Left lobe of liver (tissue), 2 donors: ENCODE results near the gene PSMB7. TPM values are rescaled to one million over a fixed set of nuclear protein-coding genes. Genes with fewer than 3 reads are reported as not detected.

Experiments
- ATAC-seq: fragments of 200-7000 bp; cut with Tn5 transposase; one replicate; pipeline ENCODE4 v1.9.1; 2020; ENCODE audit warnings: mild to moderate bottlenecking, moderate library complexity
- DNase-seq: peaks from one replicate; pipeline ENCODE4 v3.0.0-alpha.2; 2020; ENCODE audit warnings: low spot score
- total RNA-seq: library from RNA; stranded (reverse); gene quantifications from one replicate; pipeline ENCODE4 v1.2.1, GENCODE V29; 2021
- donor health status: DM: no; HTN: no; CAD: no; lungs with moderate emphysema.
- donor health status: DM: no; HTN: yes; CAD: no.

PSMB7 gene
- total RNA-seq, 1 donor from 2014 or later, result 86.0 TPM

GRCh38 chr9:124332361-124333202 lies 82.7 kb downstream of the PSMB7 start:
- DNase-seq (no peak), ATAC-seq (no peak)

DNA sequence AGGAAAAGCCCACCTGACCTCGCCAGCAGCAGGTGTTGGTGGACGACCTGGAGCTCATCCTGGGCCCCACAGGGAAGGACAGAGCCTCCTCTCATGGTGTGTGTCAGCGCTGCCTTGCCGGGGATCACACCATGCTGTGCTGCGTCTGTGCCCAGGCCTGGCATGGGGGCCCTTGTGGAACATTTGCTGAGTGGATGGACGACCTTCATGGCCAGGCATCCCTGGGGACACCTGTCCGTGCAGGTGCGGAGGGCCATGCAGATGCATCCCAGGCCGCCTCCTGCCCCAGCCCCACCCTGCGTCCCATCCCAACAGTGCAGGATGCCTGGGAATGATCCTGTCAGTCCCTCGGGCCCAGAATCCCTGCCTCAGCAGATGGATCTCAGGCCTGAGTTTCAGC lies 83.7 kb downstream of the PSMB7 start:
- no peak for ATAC-seq

DNA sequence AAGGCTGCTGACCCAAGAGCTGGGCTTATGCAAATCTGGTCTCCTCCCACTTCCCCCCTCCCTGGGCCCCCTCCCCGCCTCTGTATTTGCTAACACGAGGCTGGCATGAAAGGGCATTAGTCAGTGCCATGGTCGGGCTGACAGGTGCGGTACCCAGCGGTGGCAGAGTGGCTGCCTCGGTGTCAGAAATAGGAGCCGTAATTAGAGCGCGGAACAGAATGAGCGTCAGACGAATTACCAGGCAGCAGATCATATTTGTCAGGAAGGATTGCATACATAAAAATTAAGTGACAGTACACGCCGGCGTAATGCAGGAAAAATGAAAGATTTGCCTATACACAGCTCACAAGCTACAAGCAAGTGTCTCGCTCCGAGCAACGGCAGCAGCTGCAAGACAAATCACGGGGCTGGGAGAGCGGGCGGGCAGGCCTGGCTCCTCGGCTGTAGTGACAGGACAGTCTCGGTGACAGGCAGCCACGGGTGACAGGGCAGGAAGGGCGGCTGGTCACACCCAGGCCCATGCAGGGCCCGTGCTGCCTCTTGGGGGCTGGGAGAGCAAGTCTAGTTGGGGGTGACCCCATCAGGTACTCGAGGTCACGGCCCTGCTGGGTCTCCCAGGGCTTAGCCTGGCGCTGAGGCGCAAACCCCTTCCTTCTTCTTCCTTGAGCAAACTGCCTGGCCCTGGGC lies 85.1 kb downstream of the PSMB7 start:
- ATAC-seq (no peak), DNase-seq (no peak)

More for the DNA sequence above, 83.7 kb downstream of the PSMB7 start:
- DNase-seq, result no peak

DNA sequence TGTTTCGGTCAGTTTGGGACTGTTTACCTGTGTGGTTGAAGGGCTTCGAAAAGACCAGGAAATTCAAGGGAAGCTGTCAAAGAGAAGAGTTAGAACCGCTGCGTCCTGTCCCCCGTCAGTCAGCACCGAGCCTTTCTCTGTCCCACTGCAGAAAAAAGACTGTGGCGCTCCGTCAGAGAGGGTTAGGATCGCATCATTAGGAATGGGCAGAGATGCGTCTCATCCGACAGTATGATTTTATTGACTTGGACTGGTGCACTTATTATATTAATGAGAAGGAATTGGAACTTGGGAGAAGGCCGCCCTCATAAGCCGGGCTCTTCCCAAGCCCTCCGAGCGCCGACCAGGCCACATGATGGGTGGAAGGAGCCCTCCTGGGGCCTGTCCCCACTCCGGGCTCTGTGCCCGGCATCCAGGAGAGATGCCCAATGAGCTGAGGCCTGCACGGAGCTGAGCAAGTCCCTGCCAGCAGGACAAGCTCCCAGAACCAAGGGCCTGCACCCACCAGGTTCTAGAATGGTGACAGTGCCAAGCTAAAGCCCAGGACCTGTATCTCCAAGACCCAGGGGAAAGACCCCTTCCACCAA lies 85.9 kb downstream of the PSMB7 start:
- no peak for ATAC-seq
- DNase-seq, result no peak

DNA sequence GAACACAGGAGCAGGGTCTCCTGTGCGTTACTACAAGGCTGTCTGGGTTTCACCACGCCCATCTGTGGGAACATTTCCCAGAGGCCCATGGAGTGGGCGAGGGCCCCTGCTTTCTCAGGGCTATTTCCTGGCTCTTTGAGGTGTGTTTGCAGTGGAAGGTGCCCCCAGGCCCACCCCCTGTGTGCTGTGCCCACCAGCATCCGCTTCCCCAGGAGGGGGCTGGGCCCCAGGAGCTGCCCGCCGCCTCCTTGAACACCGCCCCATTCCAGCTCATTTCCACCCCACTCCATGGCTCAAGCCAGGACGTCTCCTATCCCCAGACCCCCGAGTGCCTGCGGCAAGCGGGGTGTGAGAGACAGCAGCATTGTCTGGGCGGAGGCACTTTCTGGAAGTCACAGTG lies 87.0 kb downstream of the PSMB7 start:
- DNase-seq (no peak), ATAC-seq (no peak)

DNA sequence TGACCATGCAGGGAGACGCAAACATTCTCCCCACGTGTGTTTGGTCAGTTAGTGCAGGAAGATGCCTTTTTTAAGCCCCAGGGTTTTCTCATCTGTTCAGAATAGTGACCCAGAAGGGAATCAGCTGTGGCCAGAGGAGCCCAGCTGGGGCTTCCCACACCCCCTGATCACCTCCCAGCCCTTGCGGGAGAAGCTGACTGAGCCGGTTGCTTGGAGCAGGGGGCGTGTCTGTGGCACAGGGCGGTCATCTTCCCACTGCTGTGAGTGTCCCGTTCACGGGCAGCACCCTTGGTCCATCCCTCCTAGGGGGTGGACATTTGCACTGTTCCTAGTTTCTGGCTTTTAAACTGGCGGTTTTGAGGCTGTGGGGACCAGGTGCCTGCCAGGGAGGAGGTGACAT lies 87.8 kb downstream of the PSMB7 start:
- DNase-seq, result no peak
- no peak for ATAC-seq

GRCh38 chr9:124326378-124326777 lies 88.9 kb downstream of the PSMB7 start:
- DNase-seq (no peak), ATAC-seq (no peak)

DNA sequence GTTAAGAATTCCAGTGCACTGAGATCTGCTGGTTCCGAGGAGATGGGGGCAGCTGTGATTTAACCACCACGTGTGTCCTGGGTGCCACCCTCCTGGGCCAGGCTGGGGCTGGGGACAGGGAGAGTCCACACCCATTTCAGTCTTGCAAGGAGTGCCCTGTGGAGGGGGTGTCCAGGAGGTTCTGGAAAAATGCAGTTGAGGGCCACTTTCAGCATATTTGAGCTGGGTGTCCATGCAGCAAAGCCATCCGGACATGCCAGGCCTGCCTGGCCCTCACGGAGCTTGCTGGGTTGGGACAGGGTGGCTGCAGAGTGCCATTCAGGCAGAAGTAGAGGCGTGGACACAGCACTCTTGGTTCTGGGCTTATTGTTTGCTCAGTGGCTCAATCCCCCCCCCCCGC lies 89.4 kb downstream of the PSMB7 start:
- ATAC-seq (no peak), DNase-seq (no peak)

DNA sequence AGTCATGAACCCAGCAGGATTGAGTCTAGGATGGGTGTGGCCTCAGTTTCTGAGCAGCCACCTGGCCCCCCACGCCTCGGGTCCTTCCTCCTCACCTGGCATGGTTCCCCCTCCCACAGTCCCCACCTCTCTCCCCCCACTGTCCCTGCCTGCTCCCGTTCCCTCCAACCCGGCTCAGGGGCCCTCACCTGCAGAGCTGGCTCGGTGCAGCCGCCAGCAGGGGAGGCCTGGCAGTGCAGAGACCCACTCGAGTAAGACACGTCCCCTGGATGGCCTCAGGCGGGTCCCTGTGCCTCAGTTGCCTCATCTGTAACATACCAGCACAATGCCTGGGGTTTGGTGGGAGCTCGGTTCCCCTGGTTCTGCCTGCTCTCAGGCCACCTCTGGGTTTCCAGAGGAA lies 91.3 kb downstream of the PSMB7 start:
- ATAC-seq, result no peak
- no peak for DNase-seq

- DNase-seq (no peak), ATAC-seq (no peak)
Observed at GRCh38 chr9:124322618-124323432, 92.4 kb downstream of the PSMB7 start.

- ATAC-seq, result no peak
Observed at GRCh38 chr9:124321935-124322334, 93.3 kb downstream of the PSMB7 start.

GRCh38 chr9:124321416-124321815 lies 93.8 kb downstream of the PSMB7 start:
- DNase-seq, result no peak

More at GRCh38 chr9:124321935-124322334, 93.3 kb downstream of the PSMB7 start:
- DNase-seq, result no peak

DNA sequence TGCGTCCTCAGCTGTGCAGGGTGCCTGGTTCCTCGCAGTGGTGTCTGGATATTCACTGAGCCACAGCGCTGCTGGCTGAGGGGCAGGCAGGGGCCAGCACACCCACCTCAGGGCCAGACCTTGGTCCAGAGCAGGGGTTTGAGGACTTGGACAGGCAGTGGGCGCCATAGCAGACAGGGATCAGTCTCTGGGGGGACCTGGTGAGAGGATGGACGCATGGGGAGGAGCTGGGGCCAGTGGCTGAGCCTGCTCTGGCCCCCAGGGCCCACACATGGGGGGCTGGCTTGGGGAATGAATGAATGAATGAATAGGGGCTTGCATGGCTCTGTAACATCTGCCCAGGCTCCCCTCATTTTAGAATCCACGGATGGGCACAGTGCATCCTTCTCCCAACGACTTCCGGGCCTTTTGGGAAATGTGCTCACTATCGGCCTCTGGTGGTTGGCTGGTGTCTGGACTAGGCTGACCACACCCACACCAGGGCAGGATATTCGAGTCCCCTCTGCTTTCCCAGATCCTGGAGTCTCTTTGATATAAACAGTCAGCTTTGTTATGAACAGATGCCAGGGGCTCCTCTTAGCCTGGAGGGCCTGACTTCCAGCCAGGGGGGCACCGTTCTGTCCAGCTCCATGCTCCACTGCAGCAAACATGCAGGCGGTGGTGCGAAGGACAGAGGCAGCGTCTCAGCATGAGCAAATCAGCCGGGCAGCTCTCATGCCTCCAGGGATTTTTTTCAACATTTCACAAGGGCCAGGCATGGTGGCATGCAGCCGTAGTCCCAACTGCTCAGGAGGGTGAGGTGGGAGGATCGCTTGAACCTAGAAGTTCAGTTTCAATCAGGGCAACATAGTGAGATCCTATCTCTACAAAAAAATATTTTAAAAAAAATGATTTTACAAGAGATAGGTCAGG lies 94.9 kb downstream of the PSMB7 start:
- DNase-seq (peak; percentile 71), ATAC-seq (peak; percentile 89)

More at GRCh38 chr9:124321416-124321815, 93.8 kb downstream of the PSMB7 start:
- no peak for ATAC-seq

- no peak for DNase-seq
- ATAC-seq, result no peak
Observed at GRCh38 chr9:124315882-124316281, 99.4 kb downstream of the PSMB7 start.

DNA sequence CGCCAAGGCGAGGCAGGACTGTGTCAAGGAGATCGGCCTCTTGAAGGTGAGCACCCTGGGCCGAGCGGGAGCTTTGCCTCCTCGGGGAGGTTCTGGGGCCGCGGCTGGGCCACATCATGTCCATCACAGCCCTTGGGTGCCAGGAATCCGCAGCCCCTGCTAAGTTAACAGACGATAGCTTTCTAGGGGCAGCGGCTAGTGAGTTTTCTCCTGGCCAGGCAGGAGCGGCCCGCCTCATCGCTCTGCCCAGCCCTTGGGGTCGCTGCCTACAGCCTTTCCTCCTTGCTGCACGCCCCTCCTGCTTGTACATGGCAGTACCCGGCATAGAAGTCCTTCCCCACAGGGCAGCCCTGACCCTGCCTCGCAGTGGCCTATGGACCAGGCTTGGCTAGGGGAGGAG lies 101.3 kb downstream of the PSMB7 start:
- ATAC-seq, result no peak
- DNase-seq, result no peak

GRCh38 chr9:124312290-124313265 lies 102.7 kb downstream of the PSMB7 start:
- DNase-seq, result no peak
- ATAC-seq, result no peak

DNA sequence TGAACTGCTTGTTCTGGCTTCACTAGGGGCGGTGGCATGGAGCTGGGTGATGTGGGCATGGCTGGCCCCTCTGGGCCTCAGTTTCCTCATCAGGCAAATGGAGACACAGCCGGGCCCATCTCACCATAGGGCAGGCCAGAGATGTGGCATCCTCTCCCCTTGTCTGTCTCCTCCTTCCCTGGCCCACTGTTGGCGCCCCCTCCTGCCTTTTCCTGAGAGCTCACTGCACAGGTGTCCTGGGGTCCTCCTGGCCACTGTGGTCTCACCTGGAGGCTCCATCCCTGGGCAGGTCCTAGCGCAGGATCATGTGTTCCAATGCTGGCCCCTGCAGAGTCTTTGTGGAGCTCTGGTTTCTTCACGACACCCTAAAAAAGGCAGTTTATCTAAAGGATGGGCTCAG lies 104.0 kb downstream of the PSMB7 start:
- DNase-seq (no peak), ATAC-seq (no peak)

- DNase-seq, result no peak
- no peak for ATAC-seq
Observed at GRCh38 chr9:124309667-124310084, 105.6 kb downstream of the PSMB7 start.
